GM18870 (cell line): Measurements from ENCODE around the gene FBLN5.

Experiments used
- ATAC-seq: cut with Tn5 transposase; IDR thresholded peaks from one replicate; pipeline ENCODE4 v1.9.1; 2021; ENCODE audit warnings: moderate library complexity; ENCODE audit not compliant: unreplicated experiment

The FBLN5 gene

DNA sequence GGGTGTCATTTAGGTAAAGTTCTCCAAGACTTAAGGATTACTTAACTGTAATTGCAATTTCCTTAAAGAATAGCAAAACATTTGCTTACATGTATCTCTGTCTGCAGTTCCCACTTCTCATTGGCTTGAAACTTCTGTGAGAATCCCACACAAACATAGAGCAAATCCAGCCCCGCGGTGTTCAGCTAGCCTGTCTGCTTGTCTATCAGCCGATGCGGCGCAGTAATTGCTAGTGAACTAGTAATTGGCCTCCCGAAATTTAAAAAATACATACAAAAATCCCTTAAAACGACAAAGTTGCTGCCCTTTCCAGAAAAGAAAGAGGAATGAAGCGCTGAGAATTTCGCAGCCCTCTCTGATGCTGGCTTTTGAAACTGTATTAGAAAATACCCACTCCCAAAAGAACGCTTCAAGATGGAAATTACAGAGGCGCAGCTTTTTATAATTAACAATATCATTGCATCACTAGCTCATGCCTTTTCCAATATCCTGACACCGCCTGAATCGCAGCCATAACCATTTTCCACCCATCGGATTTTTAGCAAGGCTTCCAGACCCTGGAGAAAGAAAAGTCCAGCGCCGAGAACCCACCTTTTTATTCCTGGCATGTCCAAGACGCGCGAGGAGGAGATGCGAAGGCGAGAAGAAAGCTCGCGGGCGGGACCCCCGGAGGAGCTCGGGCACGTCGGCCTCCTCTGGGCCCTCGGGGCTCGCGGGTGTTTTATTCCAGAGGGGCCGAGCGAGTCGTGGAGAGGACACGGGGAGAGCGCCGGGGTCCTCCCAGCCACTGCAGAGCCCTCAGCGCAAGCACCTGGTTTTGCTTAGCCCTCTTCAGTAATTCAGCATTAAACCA lies 646 bp downstream of the FBLN5 start:
- no peak for ATAC-seq

DNA sequence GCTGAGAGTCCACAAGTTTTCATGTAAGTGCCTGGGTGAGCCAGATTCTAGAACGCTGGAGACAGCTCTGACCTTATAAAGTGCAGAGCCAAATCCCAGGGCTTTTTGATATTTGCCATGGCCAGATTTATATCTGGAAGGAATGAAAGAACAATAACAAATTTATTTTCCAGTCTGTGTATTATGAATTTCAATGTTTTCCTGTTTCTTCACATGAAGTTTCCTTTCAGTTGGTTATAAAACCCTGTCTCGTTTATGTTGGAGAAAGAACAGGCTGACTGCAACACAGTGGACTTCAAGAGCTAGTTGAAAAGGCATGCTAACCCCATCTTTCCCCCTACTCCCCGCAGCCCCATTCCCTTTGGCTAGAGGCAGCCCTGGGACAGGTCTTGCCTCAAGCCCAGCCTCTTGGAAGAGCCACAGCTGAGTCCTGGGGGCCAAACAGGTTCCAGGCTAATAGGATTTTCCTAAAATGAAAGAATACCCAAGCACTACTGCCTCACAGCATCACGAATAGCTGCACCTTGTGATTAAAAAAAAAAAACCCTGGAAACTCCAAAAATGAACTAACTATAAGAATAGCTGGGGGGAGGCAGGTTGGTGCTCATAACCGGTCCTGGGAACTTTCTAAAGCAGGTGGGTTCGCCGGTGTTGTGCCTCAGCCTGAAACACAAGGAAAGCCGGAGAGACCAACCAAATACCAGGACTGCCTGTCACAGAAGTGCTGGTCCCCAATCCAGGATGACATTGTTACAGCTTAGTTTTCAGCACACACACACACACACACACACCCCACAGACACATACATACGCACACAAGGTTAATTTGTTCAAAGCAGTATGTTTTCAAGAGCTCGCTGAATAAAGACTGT lies 1.5 kb downstream of the FBLN5 start:
- ATAC-seq, result no peak

DNA sequence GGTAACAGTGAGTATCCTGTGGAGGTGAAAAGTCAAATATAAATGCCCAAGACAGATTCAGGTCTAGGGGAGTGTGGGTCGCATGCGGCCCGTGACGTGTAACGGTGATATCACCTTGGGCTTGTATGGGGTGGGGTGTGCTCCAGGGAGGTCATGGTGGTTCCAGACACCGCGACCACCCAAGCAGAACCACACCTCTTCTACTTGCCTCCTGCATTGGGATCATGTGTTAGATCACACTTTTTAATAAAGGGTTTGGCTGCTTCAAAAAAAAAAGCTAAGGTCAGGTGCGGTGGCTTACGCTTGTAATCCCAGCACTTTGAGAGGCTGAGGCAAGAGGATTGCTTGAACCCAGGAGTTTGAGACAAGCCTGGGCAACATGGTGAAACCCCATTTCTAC lies 4.5 kb downstream of the FBLN5 start:
- no peak for ATAC-seq

DNA sequence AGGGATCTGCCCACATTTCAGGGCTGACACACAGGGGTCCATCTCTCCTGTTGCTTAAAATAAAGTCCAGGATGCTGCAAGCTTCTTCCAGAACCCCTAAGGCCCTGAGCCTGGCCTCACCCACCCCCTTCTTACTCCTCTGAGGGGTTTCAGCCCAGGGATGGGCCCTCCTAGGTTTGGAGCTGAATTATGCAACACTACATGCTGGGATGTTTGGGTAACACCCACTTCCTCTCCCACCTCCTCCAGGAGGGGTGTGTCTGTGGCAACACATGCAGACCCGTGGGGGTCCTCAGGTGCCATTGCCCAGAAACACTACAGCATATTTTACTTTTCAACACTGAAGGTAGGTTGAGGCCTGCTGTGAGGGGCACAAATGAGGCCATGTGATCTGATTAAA lies 5.4 kb downstream of the FBLN5 start:
- ATAC-seq, result no peak

DNA sequence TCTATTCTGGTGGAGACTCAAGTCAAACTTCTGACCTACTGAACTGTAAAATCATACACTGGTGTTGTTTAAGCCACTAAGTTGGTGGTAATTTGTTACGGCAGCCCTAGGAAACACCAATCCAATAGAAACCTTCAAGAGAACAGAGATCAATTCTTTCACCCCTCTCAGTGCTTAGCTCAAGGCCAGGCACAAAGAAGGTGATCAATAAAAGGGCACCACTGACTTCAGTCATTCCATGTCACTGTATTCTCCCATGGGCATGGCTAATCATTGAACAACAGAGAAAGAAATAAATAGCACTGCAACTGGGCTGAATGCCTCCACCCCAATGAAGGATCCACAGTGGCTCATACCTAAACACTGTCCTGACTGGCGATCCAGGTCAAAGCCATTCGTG lies 7.3 kb downstream of the FBLN5 start:
- no peak for ATAC-seq

DNA sequence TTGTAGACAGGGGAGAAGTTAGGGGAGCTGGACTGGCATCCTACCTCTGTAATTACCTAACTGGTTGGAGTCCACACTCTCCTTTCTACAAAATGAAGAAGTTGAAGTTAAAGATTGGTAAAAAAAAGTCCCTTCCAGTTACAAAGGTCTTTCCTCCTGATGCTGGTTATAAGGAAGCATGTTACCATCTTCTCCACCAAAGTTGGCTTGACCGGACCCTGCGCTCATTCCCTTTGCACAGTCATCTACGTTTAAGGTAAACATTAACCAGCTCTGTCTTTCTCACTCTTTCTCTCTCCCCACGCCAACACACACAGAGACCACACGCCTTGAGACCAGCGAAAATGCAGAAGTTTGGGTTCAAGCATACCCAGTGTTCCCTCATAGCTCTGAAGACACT lies 11.9 kb downstream of the FBLN5 start:
- no peak for ATAC-seq

DNA sequence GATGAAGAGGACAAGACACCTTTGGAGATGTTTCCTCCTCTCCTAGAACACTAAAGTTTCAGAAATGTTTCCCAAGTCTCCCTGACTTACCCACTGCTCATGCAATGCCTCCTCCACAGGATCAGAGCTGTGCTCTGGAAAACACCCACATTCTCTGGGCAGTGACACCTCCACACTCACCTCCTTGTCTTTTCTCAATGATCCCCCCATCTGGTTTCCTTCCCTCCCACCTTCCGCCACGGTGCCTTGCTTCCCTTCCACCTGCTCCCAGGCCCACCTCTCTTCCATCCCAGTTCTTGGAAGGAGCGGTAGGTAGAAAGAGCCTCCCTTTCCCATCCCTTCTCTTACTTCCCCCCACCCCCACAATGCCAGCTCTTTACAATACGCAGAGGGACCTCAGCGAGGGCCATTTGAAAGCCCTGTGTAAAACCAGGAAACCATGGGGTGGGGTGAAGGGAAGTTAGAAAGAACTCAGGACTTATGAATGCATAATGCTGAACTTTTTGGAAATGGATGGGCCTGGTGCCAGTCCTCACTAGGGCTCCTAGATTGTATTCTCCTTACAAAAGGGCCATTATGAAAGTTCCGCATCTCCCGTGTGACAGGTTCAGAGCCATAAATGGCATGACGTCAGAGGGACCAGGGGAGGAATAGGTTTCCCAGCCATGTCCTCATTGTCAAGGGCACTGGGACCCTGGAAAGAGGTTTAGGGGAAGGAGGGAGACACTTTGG lies 12.8 kb downstream of the FBLN5 start:
- ATAC-seq, result no peak

DNA sequence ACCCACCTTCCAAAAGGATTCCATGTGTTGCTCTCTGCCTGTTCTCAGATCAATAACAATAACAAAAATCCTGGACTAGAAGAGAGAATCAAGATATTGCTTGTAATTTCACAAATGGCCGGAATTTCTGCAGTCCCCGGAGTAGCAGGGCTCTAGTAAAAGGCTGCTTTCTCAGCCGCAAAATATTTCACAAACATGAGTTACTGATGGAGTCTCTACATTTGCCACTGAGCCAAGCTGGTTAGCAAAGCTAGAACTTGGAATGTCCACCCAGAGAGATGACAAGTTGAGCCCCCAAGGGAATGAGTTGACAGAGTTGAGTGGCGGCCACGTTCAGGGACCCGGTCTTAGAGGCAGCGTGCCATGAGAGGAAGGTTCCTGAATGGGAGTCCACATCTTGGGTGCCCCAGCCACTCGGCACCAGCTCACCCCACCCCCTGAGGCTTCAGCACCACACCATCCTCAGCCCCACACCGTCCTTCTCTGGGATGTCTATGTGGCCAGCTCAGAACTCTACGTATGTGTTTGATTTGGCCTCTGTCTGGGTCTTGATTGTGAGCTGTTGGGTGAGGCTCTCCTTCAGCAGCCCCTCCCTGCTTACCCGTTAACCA lies 15.9 kb downstream of the FBLN5 start:
- no peak for ATAC-seq

DNA sequence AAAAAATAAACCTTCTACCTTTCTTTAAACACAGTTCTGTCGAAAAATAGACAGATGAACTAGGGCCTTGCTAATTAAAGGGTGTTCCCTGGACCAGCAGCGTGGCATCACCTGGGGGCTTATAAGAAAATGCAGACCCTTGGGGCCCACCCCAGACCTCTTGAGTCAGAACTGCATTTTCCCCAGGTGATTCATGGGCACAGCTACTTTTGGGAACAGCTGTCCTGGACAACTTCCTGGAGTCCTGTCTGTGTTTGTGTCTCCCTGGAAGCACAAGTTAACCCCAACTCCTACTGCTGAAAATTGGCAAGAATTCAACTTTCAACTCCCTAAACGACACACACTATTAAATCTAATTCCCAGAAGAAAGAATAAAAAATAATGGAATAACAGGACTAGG lies 17.8 kb downstream of the FBLN5 start:
- ATAC-seq, result no peak

DNA sequence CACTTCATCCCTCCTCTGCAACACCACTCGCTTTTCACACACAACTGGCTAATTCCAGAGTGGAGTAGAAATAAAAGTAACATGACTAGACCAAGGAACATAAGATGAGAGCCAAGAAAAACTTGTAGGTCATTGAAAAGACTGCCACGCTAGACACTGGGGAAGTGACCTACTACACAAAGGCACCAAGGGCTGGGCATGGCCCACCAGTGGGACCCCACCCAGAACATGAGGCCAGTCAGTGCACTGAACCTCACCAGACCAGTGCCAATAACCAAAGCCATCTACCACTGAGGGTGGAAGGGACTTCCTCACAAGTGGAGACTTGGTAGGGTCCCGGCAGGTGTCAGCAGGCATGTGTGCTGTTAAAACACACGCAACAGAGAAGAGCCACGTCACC lies 19.7 kb downstream of the FBLN5 start:
- no peak for ATAC-seq

DNA sequence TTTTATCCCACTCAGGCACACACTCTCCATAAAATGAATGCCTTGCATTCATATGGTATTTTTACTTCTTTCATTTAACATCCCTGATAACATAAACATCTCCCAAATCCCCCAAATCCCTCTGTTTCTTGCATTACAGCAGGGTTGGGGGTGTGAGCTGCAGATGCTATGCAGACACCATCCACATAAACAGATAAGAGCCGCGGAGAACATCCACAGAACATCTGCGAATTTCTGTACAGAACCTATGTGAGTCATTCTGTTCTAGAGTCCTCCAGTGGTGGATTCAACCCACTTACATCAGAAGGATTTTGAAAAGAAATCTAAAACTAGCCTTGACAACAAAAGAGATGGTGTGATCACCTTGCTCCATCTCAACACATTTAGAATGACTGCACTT lies 20.3 kb downstream of the FBLN5 start:
- no peak for ATAC-seq

DNA sequence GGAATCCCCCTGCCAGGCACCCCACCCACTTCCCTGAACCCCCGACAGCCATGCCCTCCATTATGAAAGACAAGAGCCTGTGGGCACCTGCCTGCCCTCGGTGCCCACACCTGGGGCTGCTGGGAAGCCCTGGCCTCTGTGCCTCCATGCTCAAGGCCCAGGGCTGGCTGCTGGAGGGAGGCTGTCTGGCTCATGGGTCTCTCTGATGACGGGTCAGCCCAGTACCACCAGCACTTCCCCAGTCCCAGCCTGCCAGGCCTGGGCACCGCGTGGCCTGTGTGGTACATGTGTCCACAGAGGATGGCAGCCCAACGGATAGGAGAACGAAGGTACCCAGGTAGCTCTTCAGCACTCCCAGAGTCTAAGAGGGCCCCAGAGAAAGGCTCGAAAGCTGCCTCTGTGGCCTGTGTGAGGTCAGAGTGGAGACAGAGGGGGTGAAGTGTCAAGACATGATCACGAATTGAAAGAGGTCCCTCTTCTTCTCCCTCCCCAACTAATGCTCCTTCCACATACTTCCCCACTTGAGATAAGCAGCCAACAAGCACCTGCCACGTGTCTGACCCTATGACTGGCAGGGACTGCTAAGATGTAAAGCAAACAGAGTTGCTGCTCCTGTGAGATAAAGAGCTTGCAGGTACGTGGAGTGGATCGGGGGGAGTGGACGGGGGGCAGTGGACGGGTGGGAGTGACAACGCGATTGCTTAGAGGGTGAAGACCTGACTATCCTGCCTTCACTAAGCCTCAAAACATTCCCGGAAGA lies 21.2 kb downstream of the FBLN5 start:
- no peak for ATAC-seq

DNA sequence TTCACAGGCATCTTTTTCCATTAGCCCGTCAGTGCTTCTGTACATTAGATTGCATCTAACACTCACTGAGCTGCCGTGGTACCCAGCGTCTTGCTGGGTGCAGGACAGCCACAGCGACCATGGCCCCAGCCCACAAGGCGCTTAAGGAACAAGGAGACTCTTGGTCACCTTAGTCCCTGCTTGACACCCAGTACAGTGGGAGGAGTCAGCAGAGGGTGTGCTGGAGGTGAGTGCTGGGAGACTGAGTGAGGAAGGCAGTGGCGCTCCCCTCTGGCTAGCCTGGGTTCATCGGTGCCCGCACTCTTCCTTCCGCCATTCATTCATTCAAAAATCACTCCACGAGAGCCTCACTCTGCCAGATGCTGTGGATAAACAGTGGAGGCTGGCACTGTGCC lies 21.8 kb downstream of the FBLN5 start:
- ATAC-seq, result no peak

DNA sequence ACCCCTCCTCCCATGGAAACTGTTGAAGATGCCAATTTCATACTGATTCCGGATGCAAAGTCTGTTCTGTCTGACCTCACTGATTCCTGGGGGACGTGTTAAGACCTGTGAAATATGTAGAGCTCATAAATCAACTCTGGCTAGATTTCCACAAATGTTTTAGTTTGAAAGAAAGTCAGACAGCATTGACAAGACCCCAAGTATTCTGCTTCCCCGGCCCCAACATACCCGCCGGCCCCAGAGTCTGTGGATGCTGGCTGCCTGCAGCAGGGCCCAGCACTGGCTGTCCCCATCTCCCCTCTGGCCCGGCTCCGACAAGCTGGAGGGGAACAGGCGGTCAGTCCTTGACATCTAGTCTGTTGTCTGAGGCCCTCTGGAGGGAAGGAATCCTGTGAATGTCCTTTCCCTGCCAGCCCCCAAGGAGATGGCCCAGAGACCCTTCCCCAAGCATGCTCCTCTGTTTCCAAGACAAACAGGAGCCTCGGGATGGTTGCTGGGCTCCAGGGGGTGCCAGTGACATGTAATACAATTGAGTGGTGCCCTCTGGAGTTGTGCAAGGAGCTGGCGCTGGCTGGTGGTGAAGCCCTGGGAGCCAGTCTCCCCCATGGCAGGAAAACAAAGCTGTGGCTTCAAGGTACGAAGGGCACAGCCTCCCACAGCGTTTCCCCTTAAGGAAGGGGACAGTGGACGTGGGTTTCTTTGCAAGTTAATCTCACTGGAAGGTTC lies 22.3 kb downstream of the FBLN5 start:
- ATAC-seq, result no peak

DNA sequence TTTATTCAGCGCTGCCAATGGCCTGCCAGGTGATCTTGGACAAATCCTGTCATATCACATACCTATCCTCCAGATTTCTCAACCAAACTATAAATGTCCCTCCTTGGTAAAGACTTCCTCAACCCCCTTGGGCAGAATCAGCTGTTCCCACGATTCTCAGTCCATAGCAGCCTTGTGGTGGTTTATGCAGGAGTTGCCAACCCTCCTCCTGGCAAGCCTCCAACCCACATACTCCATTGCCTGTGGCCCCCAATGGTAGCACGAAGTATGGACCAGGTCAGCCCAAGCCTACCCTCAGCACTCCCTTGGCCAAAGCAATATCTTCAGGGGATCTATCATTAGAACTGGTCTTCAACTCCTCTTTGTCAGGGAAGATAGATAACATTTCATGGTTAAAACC lies 27.0 kb downstream of the FBLN5 start:
- ATAC-seq, result no peak

DNA sequence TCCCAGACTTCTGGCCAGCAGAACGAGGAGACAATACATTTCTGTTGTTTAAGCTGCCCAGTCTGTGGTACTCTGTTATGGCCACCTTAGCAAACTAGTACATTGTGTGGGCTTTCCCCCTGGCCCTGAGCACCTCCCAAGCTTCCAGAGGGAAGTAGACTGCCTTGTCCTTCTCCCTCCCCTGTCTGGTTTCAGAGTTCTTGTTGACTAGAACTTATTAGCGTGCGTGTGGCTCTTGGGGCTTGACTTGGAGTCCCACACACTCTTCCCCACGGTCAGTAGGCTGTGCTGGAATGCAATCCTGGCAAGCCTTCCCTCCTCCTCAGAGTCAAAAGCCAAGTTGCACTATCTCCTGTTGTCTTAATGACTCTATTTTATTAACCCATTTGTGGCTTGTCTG lies 27.7 kb downstream of the FBLN5 start:
- no peak for ATAC-seq

DNA sequence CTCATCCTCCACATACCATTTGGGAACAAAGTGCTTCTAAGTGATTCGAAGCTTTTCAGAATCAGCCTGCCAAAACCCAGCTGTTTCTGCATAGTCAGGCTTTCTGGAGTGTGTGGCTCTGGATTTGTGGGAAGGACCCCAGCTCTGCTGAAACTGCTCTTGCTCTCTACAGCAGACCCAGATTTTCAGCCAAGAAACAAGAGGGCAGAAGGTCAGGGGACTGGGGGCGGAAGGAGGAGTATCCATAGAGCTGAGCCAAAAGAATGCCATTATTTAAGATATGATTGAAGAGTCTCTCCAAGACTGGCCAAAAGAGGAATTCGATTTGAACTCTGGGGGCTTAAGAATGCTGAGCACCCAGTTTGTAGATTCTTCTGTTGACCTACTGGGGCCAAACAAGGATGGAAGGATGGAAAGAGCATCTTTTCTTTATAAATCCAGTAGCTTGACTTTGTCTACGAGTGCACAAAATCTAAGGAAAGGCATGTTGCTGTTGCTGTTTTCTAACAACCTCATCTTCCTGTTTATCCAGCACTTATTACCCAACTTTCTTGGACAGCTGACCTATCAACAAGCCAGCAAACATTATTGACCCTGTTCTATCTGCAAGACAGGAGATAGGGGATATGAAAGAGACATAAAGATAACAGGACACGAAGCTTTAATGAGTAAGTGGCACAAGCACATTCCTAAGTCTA lies 29.2 kb downstream of the FBLN5 start:
- ATAC-seq, result no peak

DNA sequence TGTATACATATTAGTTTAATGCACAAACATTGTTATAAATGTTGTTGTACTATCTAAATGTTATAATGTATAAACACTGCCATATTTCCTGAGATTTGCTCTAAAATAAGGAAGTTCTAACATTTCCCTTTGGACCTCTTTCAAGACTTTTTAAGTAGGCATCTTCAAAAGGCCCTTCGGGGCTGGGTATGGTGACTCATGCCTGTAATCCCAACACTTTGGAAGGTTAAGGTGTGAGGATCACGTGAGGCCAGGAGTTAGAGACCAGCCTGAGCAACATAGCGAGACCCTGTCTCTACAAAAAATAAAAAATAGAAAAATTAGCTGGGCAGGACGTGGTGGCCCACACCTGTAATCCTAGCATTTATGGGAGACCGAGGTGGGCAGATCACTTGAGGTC lies 35.5 kb downstream of the FBLN5 start:
- no peak for ATAC-seq

DNA sequence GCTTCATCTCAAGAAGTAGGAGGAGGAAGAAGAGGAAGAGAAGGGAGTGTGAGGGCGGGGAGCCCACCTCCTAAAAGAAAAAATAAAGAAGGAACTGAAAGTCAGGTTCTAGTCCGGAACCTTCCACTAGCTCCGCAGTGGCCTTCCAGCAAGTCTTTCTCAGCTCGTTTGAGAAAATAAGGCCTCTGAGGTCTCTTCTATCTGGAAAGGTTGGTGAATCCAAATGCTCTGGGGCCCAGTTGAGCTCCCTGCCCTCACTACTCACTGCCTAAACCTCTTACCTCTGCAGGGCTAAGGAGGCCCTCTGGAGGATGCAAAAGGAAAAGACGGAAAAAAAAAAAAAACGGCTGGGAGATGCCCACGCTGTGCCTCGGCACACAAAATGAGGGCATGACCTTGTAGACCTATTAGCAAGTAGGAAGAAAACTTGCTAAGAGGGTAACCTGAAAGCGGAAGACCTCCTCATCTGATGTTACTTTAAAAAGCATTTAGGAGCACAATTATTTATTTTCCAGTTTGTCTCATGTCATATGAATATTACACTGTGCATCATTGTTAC lies 35.9 kb downstream of the FBLN5 start:
- ATAC-seq, result no peak
